HL-60 (cell line): ENCODE results near the gene ST13.
"Not testable (repeated sequence)": the region's sequence is repeated elsewhere in the genome, so short reads cannot be mapped to it uniquely, and the experiment has no call there.

Source experiments
- DNase-seq, 2 experiments: peaks; one replicate each; pipeline ENCODE4 v3.0.0-alpha.2; 2010 to 2020; ENCODE audit warnings: low read depth in 1 of 2, low spot score in 1 of 2
- H3K27ac ChIP-seq: fragments of 250-450 bp; sonication (Bioruptor Pico); replicated peaks from 2 replicates; pipeline ENCODE4 v1.5.1; 2020; ENCODE audit warnings: mild to moderate bottlenecking, moderate library complexity
- H3K27me3 ChIP-seq: fragments of 250-450 bp; sonication (Bioruptor Pico); 2 replicates; pipeline ENCODE4 v1.5.1; 2021; ENCODE audit warnings: mild to moderate bottlenecking, moderate library complexity; ENCODE audit not compliant: insufficient read depth, poor library complexity, severe bottlenecking
- H3K4me3 ChIP-seq: replicated peaks from 2 replicates; pipeline ENCODE4 v1.5.1; 2011; ENCODE audit warnings: mild to moderate bottlenecking, control low read depth, low read length; ENCODE audit not compliant: insufficient read depth
- GABPA ChIP-seq: IDR thresholded peaks from 2 replicates; pipeline ENCODE4 v1.6.1; 2012; ENCODE audit warnings: low read depth
- POLR2AphosphoS5 ChIP-seq: IDR thresholded peaks from 2 replicates; pipeline ENCODE4 v1.6.1; 2012; ENCODE audit warnings: low read depth
- SPI1 ChIP-seq: IDR thresholded peaks from 2 replicates; pipeline ENCODE4 v1.6.1; 2012; ENCODE audit warnings: low read depth, mild to moderate bottlenecking, borderline replicate concordance
- TF ChIP-seq, protein P1 (sequence below): IDR thresholded peaks from one replicate; pipeline ENCODE4 v1.5.1; 2011; ENCODE audit warnings: low read length, control low read depth, inconsistent platforms; ENCODE audit not compliant: insufficient read depth
- TF ChIP-seq, protein P2 (sequence below): IDR thresholded peaks from 2 replicates; pipeline ENCODE4 v1.6.1; 2012; ENCODE audit warnings: low read depth; ENCODE audit not compliant: insufficient replicate concordance

ST13 gene

DNA sequence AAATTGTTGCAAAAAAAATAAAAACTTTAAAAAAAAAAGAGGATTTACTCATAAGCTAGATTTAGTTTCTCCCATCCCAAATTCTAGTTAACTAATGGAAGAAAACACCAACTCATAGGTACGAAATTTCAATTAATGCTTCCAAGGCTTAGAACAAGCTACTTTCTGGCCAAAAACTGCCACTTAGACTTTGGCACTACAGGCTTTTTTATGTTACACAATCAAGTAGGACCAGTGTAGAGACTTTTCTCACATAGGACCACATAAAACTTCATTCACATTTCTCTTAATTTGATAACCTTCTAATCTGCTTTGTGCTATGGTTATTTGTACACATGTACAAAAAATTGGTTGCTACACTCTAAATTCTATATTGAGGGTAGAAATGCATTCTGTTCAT lies 3.1 kb downstream of the ST13 start:
- H3K27me3 ChIP-seq, result no peaks in the 10 kb centered on the region
- no peak overlapping the region for H3K27ac ChIP-seq
- TF ChIP-seq, protein P1, sequence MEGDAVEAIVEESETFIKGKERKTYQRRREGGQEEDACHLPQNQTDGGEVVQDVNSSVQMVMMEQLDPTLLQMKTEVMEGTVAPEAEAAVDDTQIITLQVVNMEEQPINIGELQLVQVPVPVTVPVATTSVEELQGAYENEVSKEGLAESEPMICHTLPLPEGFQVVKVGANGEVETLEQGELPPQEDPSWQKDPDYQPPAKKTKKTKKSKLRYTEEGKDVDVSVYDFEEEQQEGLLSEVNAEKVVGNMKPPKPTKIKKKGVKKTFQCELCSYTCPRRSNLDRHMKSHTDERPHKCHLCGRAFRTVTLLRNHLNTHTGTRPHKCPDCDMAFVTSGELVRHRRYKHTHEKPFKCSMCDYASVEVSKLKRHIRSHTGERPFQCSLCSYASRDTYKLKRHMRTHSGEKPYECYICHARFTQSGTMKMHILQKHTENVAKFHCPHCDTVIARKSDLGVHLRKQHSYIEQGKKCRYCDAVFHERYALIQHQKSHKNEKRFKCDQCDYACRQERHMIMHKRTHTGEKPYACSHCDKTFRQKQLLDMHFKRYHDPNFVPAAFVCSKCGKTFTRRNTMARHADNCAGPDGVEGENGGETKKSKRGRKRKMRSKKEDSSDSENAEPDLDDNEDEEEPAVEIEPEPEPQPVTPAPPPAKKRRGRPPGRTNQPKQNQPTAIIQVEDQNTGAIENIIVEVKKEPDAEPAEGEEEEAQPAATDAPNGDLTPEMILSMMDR, result no peak
- TF ChIP-seq POLR2AphosphoS5 (no peak), GABPA (no peak), SPI1 (no peak)
- TF ChIP-seq, protein P2, sequence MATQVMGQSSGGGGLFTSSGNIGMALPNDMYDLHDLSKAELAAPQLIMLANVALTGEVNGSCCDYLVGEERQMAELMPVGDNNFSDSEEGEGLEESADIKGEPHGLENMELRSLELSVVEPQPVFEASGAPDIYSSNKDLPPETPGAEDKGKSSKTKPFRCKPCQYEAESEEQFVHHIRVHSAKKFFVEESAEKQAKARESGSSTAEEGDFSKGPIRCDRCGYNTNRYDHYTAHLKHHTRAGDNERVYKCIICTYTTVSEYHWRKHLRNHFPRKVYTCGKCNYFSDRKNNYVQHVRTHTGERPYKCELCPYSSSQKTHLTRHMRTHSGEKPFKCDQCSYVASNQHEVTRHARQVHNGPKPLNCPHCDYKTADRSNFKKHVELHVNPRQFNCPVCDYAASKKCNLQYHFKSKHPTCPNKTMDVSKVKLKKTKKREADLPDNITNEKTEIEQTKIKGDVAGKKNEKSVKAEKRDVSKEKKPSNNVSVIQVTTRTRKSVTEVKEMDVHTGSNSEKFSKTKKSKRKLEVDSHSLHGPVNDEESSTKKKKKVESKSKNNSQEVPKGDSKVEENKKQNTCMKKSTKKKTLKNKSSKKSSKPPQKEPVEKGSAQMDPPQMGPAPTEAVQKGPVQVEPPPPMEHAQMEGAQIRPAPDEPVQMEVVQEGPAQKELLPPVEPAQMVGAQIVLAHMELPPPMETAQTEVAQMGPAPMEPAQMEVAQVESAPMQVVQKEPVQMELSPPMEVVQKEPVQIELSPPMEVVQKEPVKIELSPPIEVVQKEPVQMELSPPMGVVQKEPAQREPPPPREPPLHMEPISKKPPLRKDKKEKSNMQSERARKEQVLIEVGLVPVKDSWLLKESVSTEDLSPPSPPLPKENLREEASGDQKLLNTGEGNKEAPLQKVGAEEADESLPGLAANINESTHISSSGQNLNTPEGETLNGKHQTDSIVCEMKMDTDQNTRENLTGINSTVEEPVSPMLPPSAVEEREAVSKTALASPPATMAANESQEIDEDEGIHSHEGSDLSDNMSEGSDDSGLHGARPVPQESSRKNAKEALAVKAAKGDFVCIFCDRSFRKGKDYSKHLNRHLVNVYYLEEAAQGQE, result no peak
- no peak overlapping the region for H3K4me3 ChIP-seq
- DNase-seq, result no peak

DNA sequence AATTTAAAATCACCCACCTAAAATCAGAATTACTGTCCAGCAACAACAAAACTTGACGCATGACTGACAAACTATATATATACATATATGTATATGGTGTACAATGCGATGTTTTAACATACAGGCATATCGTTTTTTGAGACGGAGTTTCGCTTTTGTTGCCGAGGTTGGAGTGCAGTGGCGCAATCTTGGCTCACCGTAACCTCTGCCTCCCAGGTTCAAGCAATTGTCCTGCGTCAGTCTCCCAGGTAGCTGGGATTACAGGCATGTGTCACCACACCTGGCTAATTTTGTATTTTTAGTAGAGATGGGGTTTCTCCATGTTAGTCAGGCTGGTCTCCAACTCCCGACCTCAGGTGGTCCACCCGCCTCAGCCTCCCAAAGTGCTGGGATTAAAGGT lies 10.6 kb downstream of the ST13 start:
- H3K4me3 ChIP-seq, H3K27ac ChIP-seq, DNase-seq, H3K27me3 ChIP-seq: not testable (repeated sequence)

DNA sequence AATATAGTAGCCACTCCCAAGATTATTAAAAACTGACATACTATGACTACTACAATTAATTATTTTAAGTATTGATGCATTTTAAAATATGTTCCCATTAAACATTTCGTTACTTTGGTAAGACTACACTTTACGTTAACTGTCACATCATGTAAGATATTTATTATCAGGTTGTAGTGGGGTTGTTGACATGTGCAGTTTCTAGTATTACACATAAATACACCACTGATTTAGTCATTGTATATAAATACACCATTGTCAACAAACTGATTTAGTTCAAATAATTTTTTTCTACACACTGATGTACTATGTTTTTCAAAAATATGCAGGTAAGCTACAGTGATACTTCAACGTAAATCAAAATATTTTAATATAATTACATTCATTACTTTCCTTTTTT lies 11.5 kb downstream of the ST13 start:
- no peak for DNase-seq
- H3K27me3 ChIP-seq, result no peaks in the 10 kb centered on the region
- no peak overlapping the region for H3K4me3 ChIP-seq
- no peak overlapping the region for H3K27ac ChIP-seq
- no peak for TF ChIP-seq SPI1
- no peak for TF ChIP-seq POLR2AphosphoS5
- TF ChIP-seq, protein P2, result no peak
- TF ChIP-seq GABPA, result no peak
- TF ChIP-seq, protein P1, result no peak

DNA sequence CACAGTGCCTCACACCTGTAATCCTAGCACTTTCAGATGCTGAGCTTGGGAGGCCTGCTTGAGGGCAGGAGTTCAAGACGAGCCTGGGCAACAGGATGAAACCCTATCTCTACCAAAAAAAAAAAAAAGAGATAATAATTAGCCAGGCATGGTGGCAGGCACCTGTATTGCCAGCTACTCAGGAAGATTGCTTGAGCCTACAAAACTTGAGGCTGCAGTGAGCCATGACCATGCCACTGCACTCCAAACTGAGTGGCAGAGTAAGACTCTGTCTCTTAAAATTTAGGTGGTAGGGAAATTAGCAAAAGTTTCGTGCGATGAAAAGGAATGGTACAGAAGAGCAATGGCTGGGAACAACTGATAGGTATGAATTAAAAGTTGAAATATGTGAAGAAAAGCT lies 18.0 kb downstream of the ST13 start:
- Histone ChIP-seq H3K27ac (no peak overlapping the region), H3K27me3 (no peaks in the 10 kb centered on the region), H3K4me3 (no peak overlapping the region)
- no peak for DNase-seq
- TF ChIP-seq, protein P2, result no peak
- TF ChIP-seq POLR2AphosphoS5 (no peak), GABPA (no peak), SPI1 (no peak)
- TF ChIP-seq, protein P1, result no peak
